A549 treated with dexamethasone at 1 μM for 4 hours (cell line): ENCODE measurements around the gene SLC26A6. TPM values are rescaled to one million over a fixed set of nuclear protein-coding genes. Genes with fewer than 3 reads are reported as not detected.

ENCODE experiments used
- total RNA-seq: library from RNA; stranded (reverse); fragments of 200-300 nt; extraction: Qiagen RNA extraction; gene quantifications from 5 replicates; pipeline ENCODE4 v1.2.3, GENCODE V29; 2022

The SLC26A6 gene
- total RNA-seq = 10.2 to 17.3 TPM (median 14.0 TPM) in 5 replicates

GRCh38 chr3:48635222-48636021, at the start of gene SLC26A6:
TSS of gene SLC26A6 (minus strand) at chr3:48635461. CDS start at chr3:48635393, 68 bp downstream.

GRCh38 chr3:48662753-48663488, 27.7 kb upstream of the SLC26A6 start, which contains the start of gene CELSR3:
TSS of gene CELSR3 (minus strand) at chr3:48662886. CDS start at chr3:48662634, 252 bp downstream.

GRCh38 chr3:48621461-48621869, 13.8 kb downstream of the SLC26A6 start, which contains the start of gene TMEM89:
TSS of gene TMEM89 (minus strand) at chr3:48621769. CDS start at chr3:48621756, 13 bp downstream.

GRCh38 chr3:48609088-48610005, 25.9 kb downstream of the SLC26A6 start, which contains the start of gene UQCRC1:
TSS of gene UQCRC1 (minus strand) at chr3:48609646. CDS start at chr3:48609620, 26 bp downstream.

GRCh38 chr3:48595075-48595525, 40.2 kb downstream of the SLC26A6 start, which contains the start of gene COL7A1:
TSS of gene COL7A1 (minus strand) at chr3:48595329. CDS start at chr3:48595159, 170 bp downstream.

Other genes with a start within 250 kb of the SLC26A6 start
- gene PLXNB1, start 205.4 kb downstream of the SLC26A6 start, total RNA-seq = 11.2 to 20.0 TPM (median 16.7 TPM) in 5 replicates
- 24.8 to 28.3 TPM (median 26.7 TPM) in 5 replicates for gene CCDC51, start 195.3 kb downstream of the SLC26A6 start, total RNA-seq
- 273 to 468 TPM (median 291 TPM) in 5 replicates for gene TMA7, start 195.2 kb downstream of the SLC26A6 start, total RNA-seq
- gene ATRIP, start 188.7 kb downstream of the SLC26A6 start, total RNA-seq = 7.7 to 8.8 TPM (median 8.4 TPM) in 5 replicates
- gene SHISA5, start 131.3 kb downstream of the SLC26A6 start, total RNA-seq = 95.5 to 137 TPM (median 133 TPM) in 5 replicates
- 7.4 to 13.5 TPM (median 10.4 TPM) in 5 replicates for gene PFKFB4, start 78.7 kb downstream of the SLC26A6 start, total RNA-seq
- 4.9 to 8.5 TPM (median 6.9 TPM) in 5 replicates for gene UCN2, start 71.7 kb downstream of the SLC26A6 start, total RNA-seq
- gene COL7A1, start 40.1 kb downstream of the SLC26A6 start, total RNA-seq = 87.7 to 170 TPM (median 128 TPM) in 5 replicates
- 150 to 202 TPM (median 156 TPM) in 5 replicates for gene UQCRC1, start 25.8 kb downstream of the SLC26A6 start, total RNA-seq
- gene TMEM89, start 13.7 kb downstream of the SLC26A6 start, total RNA-seq = not detected in 5 replicates
- 2.7 to 4.4 TPM (median 4.2 TPM) in 5 replicates for gene CELSR3, start 27.4 kb upstream of the SLC26A6 start, total RNA-seq
- 7.8 to 12.0 TPM (median 10.7 TPM) in 5 replicates for gene NCKIPSD, start 50.5 kb upstream of the SLC26A6 start, total RNA-seq
- 45.8 to 56.2 TPM (median 52.9 TPM) in 5 replicates for gene IP6K2, start 81.8 kb upstream of the SLC26A6 start, total RNA-seq
- 15.4 to 25.3 TPM (median 23.1 TPM) in 5 replicates for gene PRKAR2A, start 212.4 kb upstream of the SLC26A6 start, total RNA-seq